ENCODE measurements around the gene SPDYE2. TPM values are rescaled to one million over a fixed set of nuclear protein-coding genes. Genes with fewer than 3 reads are reported as not detected.
A peak's percentile ranks its signal among the peaks of the same experiment; 100 is the strongest.
"Not testable (repeated sequence)": the region's sequence is repeated elsewhere in the genome, so short reads cannot be mapped to it uniquely, and the experiment has no call there.

Gene SPDYE2
- polyA plus RNA-seq, 1 of the 3 experiments (the other 2 are of a cell fraction) = not detected

DNA sequence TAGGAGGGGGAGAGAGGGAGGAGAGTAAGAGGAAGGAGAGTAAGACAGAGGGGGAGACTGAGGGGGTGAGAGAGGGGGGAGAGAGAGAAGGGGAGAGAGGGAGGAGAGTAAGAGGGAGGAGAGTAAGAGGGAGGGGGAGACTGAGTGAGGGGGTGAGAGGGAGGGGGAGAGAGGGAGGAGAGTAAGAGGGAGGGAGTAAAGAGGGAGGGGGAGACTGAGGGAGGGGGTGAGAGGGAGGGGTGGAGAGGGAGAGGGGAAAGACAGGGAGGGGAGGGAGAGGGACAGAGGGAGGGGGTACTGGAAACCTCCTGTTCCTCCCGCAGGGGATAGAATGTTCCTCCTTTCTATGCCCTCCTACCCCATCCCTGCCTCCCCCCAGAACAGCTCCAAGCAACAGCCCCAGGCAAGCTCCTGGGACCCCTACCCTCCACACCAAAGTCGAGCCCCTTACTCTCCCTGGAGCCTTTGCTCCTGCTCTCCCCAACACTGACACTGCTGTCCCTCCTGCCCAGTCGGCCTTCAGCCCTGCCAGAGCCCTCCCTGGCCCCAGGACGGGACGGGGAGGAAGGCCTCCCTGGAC is 38.3 kb upstream of the SPDYE2 start:
- Histone ChIP-seq H3K4me2 (peak overlapping the region; percentile 81), H3K9ac (peak overlapping the region; percentile 53; the same call in 1 of the 2 replicates), H3K4me3 (ENCODE audit: low read depth in 2 of 2, low read length in 1 of 2) (peak overlapping the region in 1 of 2 experiments; percentile 22; a peak in 1 of 4 replicates), H3K27ac (ENCODE audit: low read depth in 2 of 2, low read length in 1 of 2) (peak overlapping the region; percentile 60 to 76; a peak in 3 of 4 replicates)
- DNase-seq; H3K9me2 ChIP-seq; H3K4me1 ChIP-seq (ENCODE audit: control insufficient read depth in 1 of 2, insufficient read depth in 2 of 2, low read depth in 1 of 2, low read length in 1 of 2); H3K9me3 ChIP-seq; H3F3A ChIP-seq (replicated peaks; ENCODE audit: insufficient read depth); H3K79me2 ChIP-seq (ENCODE audit: insufficient read depth); H3K27me3 ChIP-seq (ENCODE audit: insufficient read depth); CTCF ChIA-PET; H4K20me1 ChIP-seq (ENCODE audit: insufficient read depth); H2AFZ ChIP-seq (ENCODE audit: low read depth); H3K36me3 ChIP-seq (replicated peaks in 1 of 2; ENCODE audit: control insufficient read depth in 1 of 2, insufficient read depth in 2 of 2, low read length in 1 of 2); POLR2A ChIA-PET: not testable (repeated sequence)
- 42% methylated on average over 5 of the region's 5 CpGs for WGBS (ENCODE audit: low lambda C conversion rate)

DNA sequence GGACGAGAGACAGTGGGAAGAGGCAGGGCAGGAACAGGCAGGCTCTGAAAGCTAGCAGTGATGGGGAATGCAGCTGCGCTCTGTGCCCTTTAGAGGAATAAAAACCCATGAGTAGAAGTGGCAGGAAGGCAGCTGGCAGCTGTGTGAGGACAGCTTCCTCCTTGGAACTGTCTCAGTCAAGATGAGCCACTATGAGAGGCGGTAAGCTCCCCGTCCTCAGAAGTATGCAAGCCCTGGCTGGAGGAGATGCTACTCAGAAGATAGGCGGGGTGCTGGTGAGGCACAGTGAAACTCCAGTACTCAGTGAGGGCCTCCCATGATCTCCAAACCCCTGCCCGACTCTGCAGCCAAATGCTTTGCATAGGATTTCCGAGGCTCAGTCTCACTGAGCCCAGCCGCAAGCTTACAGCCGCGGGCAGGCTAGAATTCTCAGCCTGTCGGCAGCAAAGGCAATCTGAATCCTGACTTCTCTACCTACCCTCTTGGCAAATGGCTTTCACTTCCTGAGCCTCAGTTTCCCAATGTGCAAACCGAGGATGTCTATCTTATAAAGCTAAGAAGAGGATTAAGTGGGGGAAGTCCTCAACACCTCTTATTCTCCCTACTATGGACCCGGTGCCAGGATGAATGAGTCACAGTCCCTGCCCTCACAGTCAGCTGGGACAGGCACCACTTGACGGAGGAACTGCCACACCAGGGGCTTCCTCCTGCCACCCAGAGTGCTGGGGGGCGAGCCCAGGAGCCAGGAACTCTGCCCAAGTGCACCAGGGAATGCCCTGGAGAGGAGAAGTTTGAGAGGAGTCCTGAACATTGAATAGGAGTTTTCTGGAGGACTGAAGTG is 35.9 kb upstream of the SPDYE2 start:
- H3K9ac ChIP-seq; H3K9me3 ChIP-seq; H2AFZ ChIP-seq (ENCODE audit: low read depth); H3K79me2 ChIP-seq (ENCODE audit: insufficient read depth); CTCF ChIA-PET; H3K36me3 ChIP-seq (replicated peaks in 1 of 2; ENCODE audit: control insufficient read depth in 1 of 2, insufficient read depth in 2 of 2, low read length in 1 of 2); H3K4me1 ChIP-seq (ENCODE audit: control insufficient read depth in 1 of 2, insufficient read depth in 2 of 2, low read depth in 1 of 2, low read length in 1 of 2); H3K27me3 ChIP-seq (ENCODE audit: insufficient read depth); H3K9me2 ChIP-seq; POLR2A ChIA-PET; H4K20me1 ChIP-seq (ENCODE audit: insufficient read depth); DNase-seq; H3F3A ChIP-seq (replicated peaks; ENCODE audit: insufficient read depth); H3K27ac ChIP-seq (ENCODE audit: low read depth in 2 of 2, low read length in 1 of 2); H3K4me2 ChIP-seq; H3K4me3 ChIP-seq (ENCODE audit: low read depth in 2 of 2, low read length in 1 of 2): not testable (repeated sequence)
- no CpG with 5 or more reads among the region's 15 CpGs for WGBS (ENCODE audit: low lambda C conversion rate)

DNA sequence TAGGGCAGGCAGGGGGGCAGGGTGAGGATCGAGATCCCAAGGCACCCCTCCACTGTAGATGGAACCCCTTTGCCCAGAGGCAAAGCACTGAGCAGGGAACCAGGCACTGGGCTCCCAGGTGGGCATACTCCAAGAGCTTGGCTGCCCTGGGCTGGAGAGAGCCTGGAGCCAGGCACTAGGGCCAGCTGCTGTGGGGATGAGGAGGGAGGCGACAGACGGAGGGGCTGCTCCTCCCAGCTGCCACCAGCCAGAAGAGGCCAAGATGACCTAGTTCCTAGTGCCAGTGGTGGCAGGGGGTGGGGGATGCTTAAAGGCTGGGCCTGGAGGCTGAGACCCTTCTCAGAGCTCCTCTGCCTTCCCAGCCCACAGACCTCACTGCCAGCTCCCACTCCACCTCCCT is 35.1 kb upstream of the SPDYE2 start:
- H3K9me2 ChIP-seq; DNase-seq; H4K20me1 ChIP-seq (ENCODE audit: insufficient read depth); H3F3A ChIP-seq (replicated peaks; ENCODE audit: insufficient read depth); CTCF ChIA-PET; H3K9me3 ChIP-seq; POLR2A ChIA-PET; H3K4me2 ChIP-seq; H2AFZ ChIP-seq (ENCODE audit: low read depth); H3K79me2 ChIP-seq (ENCODE audit: insufficient read depth); H3K4me1 ChIP-seq (ENCODE audit: control insufficient read depth in 1 of 2, insufficient read depth in 2 of 2, low read depth in 1 of 2, low read length in 1 of 2); H3K27me3 ChIP-seq (ENCODE audit: insufficient read depth); H3K36me3 ChIP-seq (replicated peaks in 1 of 2; ENCODE audit: control insufficient read depth in 1 of 2, insufficient read depth in 2 of 2, low read length in 1 of 2); H3K4me3 ChIP-seq (ENCODE audit: low read depth in 2 of 2, low read length in 1 of 2); H3K27ac ChIP-seq (ENCODE audit: low read depth in 2 of 2, low read length in 1 of 2); H3K9ac ChIP-seq: not testable (repeated sequence)
- no CpG with 5 or more reads among the region's 3 CpGs for WGBS (ENCODE audit: low lambda C conversion rate)

DNA sequence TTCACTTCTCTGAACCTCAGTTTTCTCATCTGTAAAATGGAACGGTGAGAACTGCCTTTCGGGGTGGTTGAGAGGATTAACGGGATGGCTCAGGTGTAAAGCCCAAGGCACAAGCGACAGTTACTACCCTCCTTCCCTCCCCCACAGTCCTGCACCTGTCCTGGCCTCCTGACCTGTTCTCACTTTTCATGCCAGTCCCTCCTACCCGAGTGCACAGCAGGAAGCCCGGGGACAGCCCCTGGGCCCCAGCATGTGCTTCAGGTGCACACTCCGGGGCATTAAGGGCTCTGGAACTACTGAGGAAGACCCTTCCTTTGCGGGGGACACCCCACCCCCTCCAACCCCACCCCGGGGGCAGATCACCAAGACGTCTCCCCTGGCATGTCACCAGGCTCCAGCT is 34.1 kb upstream of the SPDYE2 start:
- H3K9me2 ChIP-seq; H2AFZ ChIP-seq (ENCODE audit: low read depth); H4K20me1 ChIP-seq (ENCODE audit: insufficient read depth); H3K27ac ChIP-seq (ENCODE audit: low read depth in 2 of 2, low read length in 1 of 2); POLR2A ChIA-PET; H3K4me1 ChIP-seq (ENCODE audit: control insufficient read depth in 1 of 2, insufficient read depth in 2 of 2, low read depth in 1 of 2, low read length in 1 of 2); H3K36me3 ChIP-seq (replicated peaks in 1 of 2; ENCODE audit: control insufficient read depth in 1 of 2, insufficient read depth in 2 of 2, low read length in 1 of 2); H3K9ac ChIP-seq; DNase-seq; H3K27me3 ChIP-seq (ENCODE audit: insufficient read depth); CTCF ChIA-PET; H3F3A ChIP-seq (replicated peaks; ENCODE audit: insufficient read depth); H3K4me2 ChIP-seq; H3K9me3 ChIP-seq; H3K79me2 ChIP-seq (ENCODE audit: insufficient read depth); H3K4me3 ChIP-seq (ENCODE audit: low read depth in 2 of 2, low read length in 1 of 2): not testable (repeated sequence)
- no CpG with 5 or more reads among the region's 10 CpGs for WGBS (ENCODE audit: low lambda C conversion rate)

DNA sequence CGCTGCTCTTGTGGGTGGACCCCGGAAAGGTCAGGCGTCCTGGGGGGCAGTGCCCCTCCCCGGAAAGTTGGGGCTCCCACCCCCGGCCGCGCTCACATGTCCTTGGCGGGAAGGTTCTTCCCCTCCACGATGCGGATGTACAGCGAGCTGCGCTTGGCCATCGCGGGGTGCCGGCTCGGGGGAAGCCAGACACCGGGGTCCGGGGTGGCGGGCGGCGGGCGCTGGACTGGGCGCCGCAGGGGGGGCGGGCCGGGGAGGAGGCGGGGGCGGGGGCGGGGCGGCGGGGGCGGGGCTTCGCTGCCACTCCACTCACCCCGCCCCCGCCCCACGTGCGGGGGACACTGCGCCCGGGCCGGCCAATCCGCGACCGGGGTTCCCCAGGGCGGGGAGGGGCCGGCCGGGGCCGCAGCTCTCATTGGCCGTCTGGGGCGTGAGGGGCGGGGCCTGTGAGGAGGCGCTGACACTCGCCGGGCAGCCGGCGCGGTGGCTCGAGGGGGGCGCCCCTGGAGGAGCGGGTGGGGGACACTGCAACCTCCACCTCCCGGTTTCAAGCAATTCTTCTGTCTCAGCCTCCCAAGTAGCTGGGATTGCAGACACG is 33.4 kb upstream of the SPDYE2 start, which contains the start of gene RASA4B:
RASA4B (minus strand) TSS at position 228 of the 598 bp plus-strand sequence; CDS start at position 161, 67 bp downstream.
- H3K9me2 ChIP-seq; H3K4me1 ChIP-seq (ENCODE audit: control insufficient read depth in 1 of 2, insufficient read depth in 2 of 2, low read depth in 1 of 2, low read length in 1 of 2); H3K9ac ChIP-seq; H2AFZ ChIP-seq (ENCODE audit: low read depth); DNase-seq; POLR2A ChIA-PET; H3K4me2 ChIP-seq; H3K27ac ChIP-seq (ENCODE audit: low read depth in 2 of 2, low read length in 1 of 2); H4K20me1 ChIP-seq (ENCODE audit: insufficient read depth); H3K9me3 ChIP-seq; H3K27me3 ChIP-seq (ENCODE audit: insufficient read depth); H3K79me2 ChIP-seq (ENCODE audit: insufficient read depth); H3F3A ChIP-seq (replicated peaks; ENCODE audit: insufficient read depth); CTCF ChIA-PET; H3K36me3 ChIP-seq (replicated peaks in 1 of 2; ENCODE audit: control insufficient read depth in 1 of 2, insufficient read depth in 2 of 2, low read length in 1 of 2): not testable (repeated sequence)
- WGBS (ENCODE audit: low lambda C conversion rate) = no CpG with 5 or more reads among the region's 61 CpGs
- peak within 1 kb of the TSS in 1 of 2 experiments; percentile 42; a peak in 2 of 4 replicates for H3K4me3 ChIP-seq (ENCODE audit: low read depth in 2 of 2, low read length in 1 of 2)

DNA sequence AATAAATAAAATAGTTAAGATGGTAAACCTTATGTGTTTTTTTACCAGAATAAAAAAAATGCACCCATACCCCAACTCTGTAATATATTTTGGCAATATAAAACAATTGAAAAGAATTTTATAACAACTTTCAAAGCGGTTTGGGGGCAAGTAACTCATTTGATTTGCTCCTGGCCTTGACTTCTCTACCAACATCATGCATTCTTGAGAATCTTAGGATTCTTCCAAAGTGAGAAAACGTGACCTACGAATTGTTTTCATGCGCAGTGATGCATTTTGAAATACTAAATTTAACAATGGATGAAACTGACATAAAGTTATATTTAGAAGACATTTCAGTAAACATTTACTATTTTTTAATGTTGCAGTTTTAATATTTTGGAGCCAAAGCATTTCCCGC is 30.2 kb upstream of the SPDYE2 start:
- H3K27me3 ChIP-seq (ENCODE audit: insufficient read depth); H3K9me3 ChIP-seq; H3K79me2 ChIP-seq (ENCODE audit: insufficient read depth); H3K9ac ChIP-seq; H3F3A ChIP-seq (replicated peaks; ENCODE audit: insufficient read depth); H3K4me1 ChIP-seq (ENCODE audit: control insufficient read depth in 1 of 2, insufficient read depth in 2 of 2, low read depth in 1 of 2, low read length in 1 of 2); H3K4me2 ChIP-seq; H3K27ac ChIP-seq (ENCODE audit: low read depth in 2 of 2, low read length in 1 of 2); H3K9me2 ChIP-seq; H3K36me3 ChIP-seq (replicated peaks in 1 of 2; ENCODE audit: control insufficient read depth in 1 of 2, insufficient read depth in 2 of 2, low read length in 1 of 2); H3K4me3 ChIP-seq (ENCODE audit: low read depth in 2 of 2, low read length in 1 of 2); DNase-seq; CTCF ChIA-PET; POLR2A ChIA-PET; H4K20me1 ChIP-seq (ENCODE audit: insufficient read depth); H2AFZ ChIP-seq (ENCODE audit: low read depth): not testable (repeated sequence)
- WGBS (ENCODE audit: low lambda C conversion rate) = no CpG with 5 or more reads among the region's 5 CpGs

Data from SK-N-SH (cell line).